H1 (cell line): ENCODE data around the gene ELL. TPM values are rescaled to one million over a fixed set of nuclear protein-coding genes. Genes with fewer than 3 reads are reported as not detected.

Experiments used
- CTCF ChIA-PET: fragments of 300-600 bp; sonication (Branson Sonifier 250); formaldehyde crosslinking; loops from one replicate; lab custom pipeline; 2021; ENCODE audit not compliant: partially characterized antibody; lab: Charles Lee
- POLR2A ChIA-PET: fragments of 300-600 bp; sonication (Branson Sonifier 250); formaldehyde crosslinking; loops from one replicate; lab custom pipeline; 2021; ENCODE audit warnings: inconsistent platforms; ENCODE audit not compliant: partially characterized antibody; lab: Charles Lee
- DNase-seq, 2 experiments: peaks; one replicate each; pipeline versions ENCODE4 v3.0.0 to v3.0.0-alpha.2; 2010 to 2022; ENCODE audit warnings: low spot score in 2 of 2, low read depth in 1 of 2, mixed read lengths in 1 of 2
- FAIRE-seq: peaks from 2 replicates; lab custom pipeline; 2011; peaks lifted over from hg19 to GRCh38; lab: Jason Lieb, UNC
- H2AFZ ChIP-seq: 2 replicates; pipeline ENCODE4 v1.8.1; 2012; ENCODE audit warnings: low read length, inconsistent platforms
- H2AK5ac ChIP-seq: 2 replicates; pipeline ENCODE4 v1.6.1; 2013; ENCODE audit warnings: low read depth, low read length
- H2BK120ac ChIP-seq: replicated peaks from 2 replicates; pipeline ENCODE3; 2013; ENCODE audit warnings: low read depth, low read length, inconsistent platforms
- H2BK12ac ChIP-seq: 2 replicates; pipeline ENCODE4 v1.6.1; 2013; ENCODE audit warnings: low read depth, low read length
- H2BK15ac ChIP-seq: 2 replicates; pipeline ENCODE4 v1.6.1; 2013; ENCODE audit warnings: low read length
- H2BK20ac ChIP-seq: 2 replicates; pipeline ENCODE4 v1.6.1; 2013; ENCODE audit warnings: low read length
- H2BK5ac ChIP-seq: 2 replicates; pipeline ENCODE4 v1.6.1; 2013; ENCODE audit warnings: low read depth, low read length
- H3K14ac ChIP-seq: 2 replicates; pipeline ENCODE4 v1.6.1; 2013; ENCODE audit warnings: inconsistent platforms; ENCODE audit not compliant: insufficient read length
- H3K18ac ChIP-seq: 2 replicates; pipeline ENCODE4 v1.6.1; 2013; ENCODE audit warnings: low read length; ENCODE audit errors: extremely low read depth
- H3K23ac ChIP-seq: 2 replicates; pipeline ENCODE4 v1.6.1; 2013; ENCODE audit warnings: inconsistent platforms; ENCODE audit not compliant: insufficient read length
- H3K23me2 ChIP-seq: 2 replicates; pipeline ENCODE4 v1.6.1; 2013; ENCODE audit warnings: low read depth, low read length
- H3K27ac ChIP-seq: 2 replicates; pipeline ENCODE4 v1.6.1; 2011; ENCODE audit warnings: low read depth, low read length, inconsistent platforms
- H3K27me3 ChIP-seq, 4 experiments: replicated peaks in 1 of 4; 1 replicate in 1 of 4; 2 replicates in 3 of 4; pipeline versions ENCODE4 v1.6.1 to v1.8.1; 2011 to 2013; ENCODE audit warnings: low read length in 3 of 4, mild to moderate bottlenecking in 3 of 4, inconsistent platforms in 2 of 4, mixed read lengths in 2 of 4, moderate library complexity in 1 of 4; ENCODE audit not compliant: control insufficient read depth in 3 of 4, insufficient read depth in 3 of 4; ENCODE audit errors: extremely low read depth in 1 of 4
- H3K36me3 ChIP-seq, 4 experiments: 2 replicates each; pipeline versions ENCODE4 v1.6.1 to v1.8.1; 2011 to 2013; ENCODE audit warnings: mild to moderate bottlenecking in 4 of 4, low read length in 3 of 4, moderate library complexity in 2 of 4, control low read depth in 1 of 4, inconsistent platforms in 1 of 4; ENCODE audit not compliant: insufficient read depth in 4 of 4, control insufficient read depth in 2 of 4
- H3K4ac ChIP-seq: replicated peaks from 2 replicates; pipeline ENCODE3; 2013; ENCODE audit warnings: low read length, low read depth, mixed read lengths, inconsistent platforms; ENCODE audit not compliant: insufficient read length
- H3K4me1 ChIP-seq, 4 experiments: replicated peaks in 1 of 4; 1 replicate in 1 of 4; 2 replicates in 3 of 4; pipeline versions ENCODE4 v1.6.1 to v1.8.1; 2011 to 2013; ENCODE audit warnings: low read length in 3 of 4, inconsistent platforms in 2 of 4, mixed read lengths in 1 of 4; ENCODE audit not compliant: insufficient read depth in 4 of 4, control insufficient read depth in 3 of 4
- H3K4me2 ChIP-seq, 2 experiments: 2 replicates each; pipeline versions ENCODE4 v1.6.1 to v1.8.1; 2011 to 2013; ENCODE audit warnings: low read depth in 2 of 2, low read length in 2 of 2, control low read depth in 1 of 2, inconsistent platforms in 1 of 2, mild to moderate bottlenecking in 1 of 2; ENCODE audit not compliant: insufficient read depth in 1 of 2
- H3K4me3 ChIP-seq, 4 experiments: fragments of 200-600, 300-600 bp in 1 of 4; sonication (generic), shearing (Covaris generic), sonication (Bioruptor Twin) in 1 of 4; 2 replicates each; pipeline versions ENCODE4 v1.5.1 to v1.8.1; 2011 to 2016; ENCODE audit warnings: low read length in 4 of 4, low read depth in 3 of 4, control low read depth in 2 of 4, inconsistent platforms in 2 of 4, mild to moderate bottlenecking in 2 of 4, mixed read lengths in 1 of 4, moderate library complexity in 1 of 4; ENCODE audit not compliant: insufficient read depth in 2 of 4; ENCODE audit errors: extremely low read depth in 1 of 4
- H3K56ac ChIP-seq: replicated peaks from 2 replicates; pipeline ENCODE3; 2013; ENCODE audit warnings: low read depth, mild to moderate bottlenecking, mixed read lengths, low read length, inconsistent platforms; ENCODE audit not compliant: insufficient read length
- H3K79me1 ChIP-seq: 2 replicates; pipeline ENCODE4 v1.6.1; 2013; ENCODE audit warnings: low read depth, low read length, control low read depth
- H3K79me2 ChIP-seq, 2 experiments: 2 replicates each; pipeline versions ENCODE4 v1.6.1 to v1.8.1; 2012 to 2013; ENCODE audit warnings: low read length in 2 of 2, mild to moderate bottlenecking in 2 of 2, inconsistent platforms in 1 of 2; ENCODE audit not compliant: insufficient read depth in 2 of 2, control insufficient read depth in 1 of 2
- H3K9ac ChIP-seq, 4 experiments: replicated peaks in 1 of 4; 1 replicate in 1 of 4; 2 replicates in 3 of 4; pipeline versions ENCODE4 v1.6.1 to v1.8.1; 2011 to 2013; ENCODE audit warnings: low read depth in 3 of 4, low read length in 3 of 4, control low read depth in 2 of 4, mild to moderate bottlenecking in 2 of 4, moderate library complexity in 2 of 4, inconsistent platforms in 1 of 4; ENCODE audit errors: extremely low read depth in 1 of 4
- H3K9me3 ChIP-seq, 2 experiments: 2 replicates each; pipeline versions ENCODE4 v1.6.1 to v1.8.1; 2012 to 2013; ENCODE audit warnings: mild to moderate bottlenecking in 2 of 2, moderate library complexity in 2 of 2, control low read depth in 1 of 2, inconsistent platforms in 1 of 2, low read depth in 1 of 2, low read length in 1 of 2, mixed read lengths in 1 of 2; ENCODE audit not compliant: insufficient read depth in 2 of 2
- H4K20me1 ChIP-seq, 2 experiments: replicated peaks in 1 of 2; 2 replicates each; pipeline versions ENCODE3 to v1.8.1; 2011 to 2013; ENCODE audit warnings: inconsistent platforms in 2 of 2, low read length in 2 of 2, mild to moderate bottlenecking in 1 of 2; ENCODE audit not compliant: insufficient read depth in 2 of 2, control insufficient read depth in 1 of 2
- H4K5ac ChIP-seq: 2 replicates; pipeline ENCODE4 v1.6.1; 2013; ENCODE audit warnings: low read length, low read depth, mixed read lengths, inconsistent platforms; ENCODE audit not compliant: insufficient read length
- H4K8ac ChIP-seq: 2 replicates; pipeline ENCODE4 v1.8.0; 2013; ENCODE audit warnings: mild to moderate bottlenecking, moderate library complexity, low read length, inconsistent platforms; ENCODE audit not compliant: insufficient read depth; ENCODE audit errors: extremely low read depth
- H4K91ac ChIP-seq: replicated peaks from 2 replicates; pipeline ENCODE3; 2013; ENCODE audit warnings: low read length, mixed read lengths, inconsistent platforms; ENCODE audit not compliant: insufficient read length
- FOSL1 ChIP-seq: IDR thresholded peaks from 2 replicates; pipeline ENCODE4 v1.6.1; 2011; ENCODE audit warnings: mild to moderate bottlenecking, low read depth, low read length, moderate library complexity; ENCODE audit not compliant: insufficient read depth
- POLR2A ChIP-seq, 2 experiments: IDR thresholded peaks; 1 replicate in 1 of 2; 2 replicates in 1 of 2; pipeline ENCODE4 v1.6.1; 2011; ENCODE audit warnings: low read depth in 2 of 2, low read length in 2 of 2, mild to moderate bottlenecking in 2 of 2; ENCODE audit errors: control extremely low read depth in 1 of 2
- WGBS, 2 experiments: shearing (Covaris generic) in 1 of 2; methylation state at CpG; one replicate each; pipeline versions ENCODE4 v1.1.6 to v1.1.7; 2013 to 2015; ENCODE audit warnings: low lambda C conversion rate in 2 of 2, mixed read lengths in 2 of 2, inconsistent platforms in 1 of 2, low coverage in 1 of 2, missing lambda C conversion rate in 1 of 2; ENCODE audit not compliant: insufficient replicate concordance in 2 of 2, insufficient coverage in 1 of 2, insufficient read length in 1 of 2; ENCODE audit errors: extremely low coverage in 1 of 2, missing lambda C conversion rate in 1 of 2; 5-methylcytosine and 5-hydroxymethylcytosine counted together
- polyA plus RNA-seq, 7 experiments: library from polyadenylated mRNA; depleted of rRNA in 3 of 7; stranded (reverse) in 5 of 7; unstranded in 2 of 7; fragments of >200 nt in 5 of 7; fragments of 200-250 nt in 2 of 7; gene quantifications; 1 replicate in 5 of 7; 2 replicates in 1 of 7; 4 replicates in 1 of 7; pipeline versions ENCODE4 v1.2.1 to v1.2.3, GENCODE V29; 2011 to 2013; ENCODE audit warnings: missing spikeins in 2 of 7, mixed read lengths in 2 of 7
- total RNA-seq: library from RNA; stranded (reverse); fragmentation: NEBNext Ultra II Directional; extraction: Animal tissue kit (Norgen Biotek cat#: 25700); gene quantifications from 2 replicates; pipeline ENCODE4 v1.2.1, GENCODE V29; 2021

ELL gene
- total and polyA plus RNA-seq, 2 of the 8 experiments (the other 6 are each of a cell fraction or from before 2014, with no cell fraction given) = 5.2 to 10.5 TPM

GRCh38 chr19:18445262-18445948, 76.5 kb downstream of the ELL start:
- TF ChIP-seq FOSL1 = no peak
- no peak for TF ChIP-seq POLR2A (IDR thresholded peaks at IDR 0.05; ENCODE audit: control extremely low read depth in 1 of 2, low read depth in 2 of 2, low read length in 2 of 2)
- DNase-seq (no peak), FAIRE-seq (no peak)
- CTCF ChIA-PET = interaction anchor here (0.6 to 13.5 kb wide), 11 partner anchors 12 to 413 kb away, joined by 3 to 143 read pairs (median 4); partner anchors contain the start of gene SSBP4
- no peak overlapping the region for H3K18ac ChIP-seq
- no peak overlapping the region for H3K9ac ChIP-seq
- POLR2A ChIA-PET = interaction anchor here (0.8 to 1.5 kb wide), 2 partner anchors 8 to 15 kb away, joined by 3 to 4 read pairs; no protein-coding TSS in a partner anchor
- H3K23ac ChIP-seq = no peak overlapping the region
- no peaks in the 10 kb centered on the region for H3K79me1 ChIP-seq
- no peak overlapping the region for H2BK5ac ChIP-seq
- no peak overlapping the region for H2AFZ ChIP-seq
- H3K14ac ChIP-seq = no peak overlapping the region
- H3K27ac ChIP-seq = no peak overlapping the region
- no peak overlapping the region for H3K56ac ChIP-seq
- H4K20me1 ChIP-seq = peaks cover 0 to 9% of the 10 kb centered on the region in 2 experiments
- WGBS, 2 experiments = 92% methylated on average over 6 of the region's 15 CpGs; no CpG with 5 or more reads in 1 of the 2 experiments
- H3K4me3 ChIP-seq = no peak overlapping the region
- no peak overlapping the region for H3K4me2 ChIP-seq
- no peak overlapping the region for H2BK12ac ChIP-seq
- peaks cover 0 to 16% (median 4%) of the 10 kb centered on the region in 4 experiments; a peak in 3 of 8 replicates for H3K36me3 ChIP-seq
- no peak overlapping the region for H2BK15ac ChIP-seq
- H3K23me2 ChIP-seq = peaks cover 8% of the 10 kb centered on the region; the same call in 1 of the 2 replicates
- no peaks in the 10 kb centered on the region for H3K9me3 ChIP-seq
- no peaks in the 10 kb centered on the region for H3K79me2 ChIP-seq
- H4K5ac ChIP-seq = no peak overlapping the region
- peaks cover 0 to 2% (median under 1%) of the 10 kb centered on the region in 4 experiments; a peak in 4 of 7 replicates for H3K4me1 ChIP-seq
- no peak overlapping the region for H3K4ac ChIP-seq
- no peak overlapping the region for H4K91ac ChIP-seq
- no peak overlapping the region for H2BK20ac ChIP-seq
- no peaks in the 10 kb centered on the region for H3K27me3 ChIP-seq
- no peak overlapping the region for H2AK5ac ChIP-seq
- no peak overlapping the region for H2BK120ac ChIP-seq
- H4K8ac ChIP-seq = no peak overlapping the region
